ENCODE data around the gene GJD4.

GRCh38 chr10:35640474-35640873, 35.3 kb downstream of the GJD4 start:
- TF ChIP-seq POLR2A (IDR thresholded peaks at IDR 0.05; ENCODE audit: low read depth, low read length) (no peak), USF2 (IDR thresholded peaks at IDR 0.05; ENCODE audit: low read depth, low read length) (no peak), ELK1 (IDR thresholded peaks at IDR 0.05; ENCODE audit: borderline replicate concordance, low read depth, low read length) (no peak), CTCF (conservative IDR thresholded peaks at IDR 0.05; ENCODE audit: low read depth, low read length) (peak; percentile 61), MAZ (IDR thresholded peaks at IDR 0.05; ENCODE audit: borderline replicate concordance, low read depth, low read length) (no peak; the same call in 1 of the 2 replicates), BHLHE40 (IDR thresholded peaks at IDR 0.05; ENCODE audit: low read depth, low read length) (no peak), RAD21 (IDR thresholded peaks at IDR 0.05; ENCODE audit: low read length) (peak; percentile 42), CEBPB (IDR thresholded peaks at IDR 0.05; ENCODE audit: low read depth, low read length) (no peak), RFX5 (IDR thresholded peaks at IDR 0.05; ENCODE audit: low read depth, low read length) (no peak), NFE2L2 (IDR thresholded peaks at IDR 0.05; ENCODE audit: low read depth, low read length) (no peak), CHD1 (IDR thresholded peaks at IDR 0.05; ENCODE audit: low read depth, low read length) (no peak), SMC3 (IDR thresholded peaks at IDR 0.05; ENCODE audit: low read depth, low read length) (peak; percentile 32; the same call in 1 of the 2 replicates)
